ENCODE measurements around the gene UVRAG. TPM values are rescaled to one million over a fixed set of nuclear protein-coding genes. Genes with fewer than 3 reads are reported as not detected.

The UVRAG gene
- total RNA-seq, 1 donor from 2014 or later, result 45.2 TPM

DNA sequence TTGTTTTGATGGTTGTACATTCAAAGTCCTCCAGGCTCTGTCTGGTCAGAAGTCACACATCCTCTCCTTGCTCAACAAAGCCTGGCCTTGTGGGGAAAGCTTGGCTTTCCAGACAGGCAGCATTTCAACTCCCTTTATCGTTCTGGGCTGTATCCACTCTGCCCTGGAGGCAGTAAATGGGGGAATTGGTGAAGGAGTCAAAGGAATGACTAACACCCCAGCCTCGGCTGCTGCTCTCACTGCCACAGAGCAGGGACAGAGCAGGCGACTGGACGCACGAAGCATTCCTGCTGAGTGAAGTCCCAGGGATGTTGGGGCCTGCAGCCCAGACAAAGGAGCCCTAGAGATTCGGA, 338.5 kb downstream of the UVRAG start:
- Histone ChIP-seq H3K4me3 (no peak overlapping the region), H3K27me3 (no peaks in the 10 kb centered on the region), H3K36me3 (no peaks in the 10 kb centered on the region), H3K27ac (no peak overlapping the region), H3K4me1 (no peaks in the 10 kb centered on the region), H3K9me3 (no peaks in the 10 kb centered on the region)
- peak in 1 of 2 donors; percentile 60 for DNase-seq (ENCODE audit: low spot score in 2 of 2)
- intact Hi-C loops (cut with DNase I), result loop anchor here (2.0 kb wide), 1 partner anchor 351 kb away; no protein-coding TSS in a partner anchor
- no peak for TF ChIP-seq CTCF (IDR thresholded peaks at IDR 0.05)

- intact Hi-C loops (cut with DNase I), result no loop called here
- Histone ChIP-seq H3K4me3 (no peak overlapping the region), H3K4me1 (no peaks in the 10 kb centered on the region), H3K27ac (no peak overlapping the region), H3K27me3 (no peaks in the 10 kb centered on the region), H3K9me3 (no peaks in the 10 kb centered on the region), H3K36me3 (no peaks in the 10 kb centered on the region)
- no peak for DNase-seq (ENCODE audit: low spot score in 2 of 2)
- TF ChIP-seq CTCF (IDR thresholded peaks at IDR 0.05), result no peak
These were observed 340.7 kb downstream of the UVRAG start for GRCh38 chr11:76155500-76156227.

- no peaks in the 10 kb centered on the region for H3K9me3 ChIP-seq
- intact Hi-C loops (cut with DNase I), result no loop called here
- TF ChIP-seq CTCF (IDR thresholded peaks at IDR 0.05), result no peak
- peaks cover 3 to 4% of the 10 kb centered on the region in 2 donors for H3K4me1 ChIP-seq
- no peaks in the 10 kb centered on the region for H3K27me3 ChIP-seq
- no peak overlapping the region for H3K4me3 ChIP-seq
- H3K27ac ChIP-seq, result no peak overlapping the region
- H3K36me3 ChIP-seq, result no peaks in the 10 kb centered on the region
- DNase-seq (ENCODE audit: low spot score in 2 of 2), result no peak
These were observed 342.0 kb downstream of the UVRAG start for GRCh38 chr11:76156971-76157427.

DNA sequence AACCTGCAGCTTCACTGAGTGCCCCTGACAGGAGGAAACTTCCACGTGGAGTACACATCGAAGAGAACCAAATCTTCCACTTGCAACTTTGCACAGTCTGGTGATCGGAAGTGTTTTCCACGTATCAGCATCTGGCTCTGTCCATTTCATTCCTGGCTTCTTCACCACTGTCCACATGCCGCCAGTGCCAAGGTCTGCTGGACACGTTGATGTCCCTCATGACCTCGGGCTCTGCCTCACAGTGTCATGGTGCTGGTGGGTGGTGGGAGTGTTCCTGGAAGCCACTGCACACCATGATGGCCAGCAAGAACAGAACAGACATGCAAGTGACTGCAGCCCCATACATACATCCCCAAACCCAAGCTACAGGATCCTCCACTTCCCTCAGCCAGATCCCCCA, 342.9 kb downstream of the UVRAG start:
- Histone ChIP-seq H3K36me3 (no peaks in the 10 kb centered on the region), H3K4me1 (peaks cover 3 to 4% of the 10 kb centered on the region in 2 donors), H3K27me3 (no peaks in the 10 kb centered on the region), H3K27ac (no peak overlapping the region), H3K9me3 (no peaks in the 10 kb centered on the region), H3K4me3 (no peak overlapping the region)
- no peak for TF ChIP-seq CTCF (IDR thresholded peaks at IDR 0.05)
- intact Hi-C loops (cut with DNase I), result no loop called here
- no peak for DNase-seq (ENCODE audit: low spot score in 2 of 2)

DNA sequence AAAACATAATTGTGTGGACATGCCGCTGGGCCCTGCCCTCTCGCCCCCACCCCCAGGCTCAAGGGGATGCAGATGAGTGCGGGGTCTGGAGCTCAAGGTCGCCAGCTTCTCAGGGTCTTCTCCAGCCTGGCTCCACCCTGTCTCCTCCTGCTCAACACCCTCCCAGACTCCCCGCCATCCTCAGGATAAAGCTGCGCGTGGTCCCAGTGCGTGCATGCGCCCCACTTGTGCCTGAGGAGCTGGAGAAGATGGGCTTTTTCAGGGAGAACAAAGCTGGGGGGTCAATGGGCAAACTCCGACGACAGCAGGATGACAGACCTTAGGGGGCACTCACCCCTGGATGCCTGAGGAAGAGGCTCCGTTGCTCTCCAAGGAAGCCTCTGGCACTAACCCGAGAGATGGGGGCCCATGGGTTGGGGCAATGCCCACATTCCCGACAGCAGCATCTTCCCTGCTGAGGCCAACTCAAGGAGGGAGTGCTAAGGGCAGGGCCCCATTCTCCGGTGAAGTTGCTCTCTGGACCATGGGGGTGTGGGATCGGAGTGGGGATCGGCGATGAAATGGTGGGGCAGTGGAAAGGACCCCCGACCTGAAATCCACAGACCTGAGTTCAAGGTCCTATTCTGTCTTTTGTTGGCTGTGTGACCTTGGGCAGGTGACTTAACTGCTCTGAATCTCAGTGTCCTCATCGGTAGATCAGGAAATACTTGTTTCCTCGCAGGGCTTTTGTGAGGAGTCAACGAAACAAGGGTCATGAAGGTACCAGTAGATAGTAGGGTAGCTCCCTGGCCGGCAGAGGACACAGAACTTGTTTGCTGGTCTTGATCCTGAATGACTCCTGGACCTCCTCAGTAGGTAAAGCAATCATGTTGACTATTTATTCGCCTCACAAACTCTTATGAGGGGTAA, 343.6 kb downstream of the UVRAG start:
- intact Hi-C loops (cut with DNase I), result no loop called here
- H3K27me3 ChIP-seq, result no peaks in the 10 kb centered on the region
- H3K4me1 ChIP-seq, result peaks cover 3 to 4% of the 10 kb centered on the region in 2 donors
- DNase-seq (ENCODE audit: low spot score in 2 of 2), result no peak
- H3K4me3 ChIP-seq, result no peak overlapping the region
- no peaks in the 10 kb centered on the region for H3K9me3 ChIP-seq
- TF ChIP-seq CTCF (IDR thresholded peaks at IDR 0.05), result no peak
- no peaks in the 10 kb centered on the region for H3K36me3 ChIP-seq
- no peak overlapping the region for H3K27ac ChIP-seq

Data from ascending aorta (tissue), 2 donors.